ENCODE data around the gene ALPL.

ALPL gene

GRCh38 chr1:21594501-21594900 lies 85.3 kb downstream of the ALPL start:
- TF ChIP-seq CTCF (IDR thresholded peaks at IDR 0.05; ENCODE audit: control insufficient read depth, insufficient read depth, low read depth, low read length, missing control alignments): no peak
- no peak for DNase-seq (ENCODE audit: low read depth)
- no peak overlapping the region for H3K4me3 ChIP-seq (ENCODE audit: control insufficient read depth, low read depth, low read length)

DNA sequence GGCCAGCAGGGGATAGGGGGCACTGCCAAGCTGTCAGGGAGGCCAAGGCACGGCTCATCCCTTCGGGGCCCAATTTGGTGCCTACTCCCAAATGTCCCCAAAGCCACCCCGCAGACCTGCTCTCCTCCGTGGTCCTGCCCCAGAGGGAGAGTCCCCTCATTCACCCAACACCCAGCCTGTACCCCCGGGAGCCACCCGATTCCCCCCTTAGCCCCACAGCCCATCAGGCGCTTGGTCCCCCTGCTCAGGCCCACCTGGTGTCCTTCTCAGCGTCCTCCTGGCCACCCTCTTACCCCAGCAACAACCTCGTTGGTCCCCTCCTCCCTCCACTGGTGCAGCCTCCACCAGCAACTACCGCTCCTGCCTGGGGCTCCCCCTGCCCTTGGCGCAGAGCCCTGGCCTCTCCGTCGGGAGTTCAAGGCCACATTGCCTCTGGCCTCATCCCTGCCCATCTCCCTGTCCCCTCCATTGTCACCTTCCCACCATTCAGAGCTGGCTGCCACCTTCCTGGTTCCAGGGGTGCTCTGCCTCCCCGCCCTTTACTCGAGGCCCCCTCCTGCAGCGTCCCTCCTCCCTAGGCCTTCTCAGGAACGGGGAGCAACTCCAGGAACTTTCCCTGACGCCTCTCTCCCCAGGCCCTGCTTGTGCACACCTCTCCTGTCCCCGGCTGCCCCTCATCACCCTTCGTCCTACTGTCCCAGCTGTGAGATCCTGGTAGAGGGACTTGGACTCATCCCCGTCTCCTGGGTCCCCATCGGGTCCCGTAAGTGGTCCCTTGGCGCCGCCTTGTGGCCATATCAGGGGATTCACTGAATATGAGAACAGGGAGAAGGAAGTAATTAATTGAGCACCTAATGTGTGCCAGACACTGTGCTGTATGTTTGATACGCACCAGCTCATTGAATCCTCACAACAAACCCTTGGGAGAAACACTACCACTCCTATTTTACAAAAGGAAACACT lies 86.0 kb downstream of the ALPL start:
- no peak overlapping the region for H3K4me3 ChIP-seq (ENCODE audit: control insufficient read depth, low read depth, low read length)
- TF ChIP-seq CTCF (IDR thresholded peaks at IDR 0.05; ENCODE audit: control insufficient read depth, insufficient read depth, low read depth, low read length, missing control alignments): peak; percentile 87
- DNase-seq (ENCODE audit: low read depth): no peak

DNA sequence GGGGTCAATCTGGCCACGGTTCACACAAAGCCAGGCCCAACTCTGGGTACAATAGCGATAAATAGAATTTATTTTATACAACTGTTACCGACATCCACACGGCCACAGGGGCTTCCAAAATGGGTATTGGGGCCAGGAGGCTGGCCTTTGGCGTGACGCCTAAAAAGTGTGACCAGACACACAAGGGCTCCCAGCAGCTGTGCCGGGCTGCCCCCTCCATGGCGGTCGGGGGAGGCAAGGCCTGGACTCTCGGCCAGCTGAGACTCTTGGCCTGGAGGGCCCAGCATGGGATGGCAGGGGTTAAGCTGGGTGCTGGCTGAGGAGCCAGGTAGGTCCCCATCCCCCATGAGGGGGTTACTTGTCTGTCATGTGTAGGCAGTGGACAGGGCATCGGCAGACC lies 87.0 kb downstream of the ALPL start:
- TF ChIP-seq CTCF (IDR thresholded peaks at IDR 0.05; ENCODE audit: control insufficient read depth, insufficient read depth, low read depth, low read length, missing control alignments): no peak
- no peak overlapping the region for H3K4me3 ChIP-seq (ENCODE audit: control insufficient read depth, low read depth, low read length)
- no peak for DNase-seq (ENCODE audit: low read depth)

DNA sequence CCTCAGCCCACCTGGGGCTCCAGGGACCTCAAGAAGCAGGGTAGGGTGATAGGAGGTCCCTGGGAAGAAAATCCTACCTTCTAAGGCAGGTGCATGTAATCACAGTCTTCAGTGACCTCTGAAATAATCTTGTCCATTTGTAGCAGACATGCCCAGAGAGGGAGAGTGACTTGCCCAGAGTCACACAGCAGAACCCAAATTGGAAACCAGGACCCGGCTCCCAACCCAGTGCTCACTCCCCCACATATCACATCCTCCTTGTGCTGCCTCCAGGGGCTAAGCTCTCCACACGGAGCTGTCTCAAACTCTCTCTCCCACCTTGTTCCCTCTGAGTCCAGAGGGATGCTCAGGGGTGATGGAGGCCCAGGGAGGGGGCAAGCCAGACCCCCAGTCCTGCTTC lies 87.4 kb downstream of the ALPL start:
- TF ChIP-seq CTCF (IDR thresholded peaks at IDR 0.05; ENCODE audit: control insufficient read depth, insufficient read depth, low read depth, low read length, missing control alignments): no peak
- DNase-seq (ENCODE audit: low read depth): no peak
- H3K4me3 ChIP-seq (ENCODE audit: control insufficient read depth, low read depth, low read length): no peak overlapping the region

DNA sequence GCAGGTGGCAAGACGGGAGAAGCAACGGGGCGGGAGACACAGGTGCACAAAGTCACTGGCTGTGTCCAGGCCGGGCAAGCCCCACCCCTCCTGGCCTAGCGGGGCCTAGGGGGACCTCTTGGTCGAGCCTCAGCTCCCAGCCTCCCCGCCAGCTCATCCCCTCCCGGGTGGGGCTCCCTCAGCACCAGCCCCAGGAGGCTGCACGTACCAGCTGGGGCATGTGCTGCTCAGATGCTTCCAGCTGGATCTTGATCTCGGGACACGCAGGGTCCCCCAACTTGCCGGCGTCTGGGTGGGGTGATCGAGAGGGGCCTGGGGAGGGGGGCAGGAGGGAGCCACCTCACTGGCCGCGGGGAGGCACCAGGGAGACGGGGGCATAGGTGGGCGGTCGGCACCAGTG lies 88.5 kb downstream of the ALPL start:
- TF ChIP-seq CTCF (IDR thresholded peaks at IDR 0.05; ENCODE audit: control insufficient read depth, insufficient read depth, low read depth, low read length, missing control alignments): no peak
- no peak for DNase-seq (ENCODE audit: low read depth)
- H3K4me3 ChIP-seq (ENCODE audit: control insufficient read depth, low read depth, low read length): no peak overlapping the region

- DNase-seq (ENCODE audit: low read depth): no peak
- H3K4me3 ChIP-seq (ENCODE audit: control insufficient read depth, low read depth, low read length): no peak overlapping the region
- TF ChIP-seq CTCF (IDR thresholded peaks at IDR 0.05; ENCODE audit: control insufficient read depth, insufficient read depth, low read depth, low read length, missing control alignments): no peak
Measured at GRCh38 chr1:21598417-21598816, 89.2 kb downstream of the ALPL start.

All from AG09309 (cell line).